GM23338 (cell line): ENCODE measurements around the gene CYSRT1. TPM values are rescaled to one million over a fixed set of nuclear protein-coding genes. Genes with fewer than 3 reads are reported as not detected.

Source experiments
- ATAC-seq: fragments of 200-7000 bp; cut with Tn5 transposase; 3 replicates; pipeline ENCODE4 v1.9.1; 2020
- DNase-seq: peaks from one replicate; pipeline ENCODE4 v3.0.0-alpha.2; 2015; ENCODE audit warnings: low spot score
- H2AFZ ChIP-seq: fragments of 200-600 bp; sonication (generic); 2 replicates; pipeline ENCODE4 v1.8.0; 2016; ENCODE audit warnings: antibody characterized with exemption, mild to moderate bottlenecking, moderate library complexity
- H3F3A ChIP-seq: fragments of 200-600 bp; sonication (generic); replicated peaks from 2 replicates; pipeline ENCODE4 v1.8.0; 2017; ENCODE audit warnings: antibody characterized with exemption, mixed run types, low read depth
- H3K27ac ChIP-seq: fragments of 200-600 bp; sonication (generic); 2 replicates; pipeline ENCODE4 v1.6.1; 2016; ENCODE audit warnings: low read depth
- H3K27me3 ChIP-seq: fragments of 200-600 bp; sonication (generic); 2 replicates; pipeline ENCODE4 v1.8.0; 2016; ENCODE audit warnings: mild to moderate bottlenecking, mixed run types, moderate library complexity; ENCODE audit not compliant: insufficient read depth
- H3K36me3 ChIP-seq: fragments of 200-600 bp; sonication (generic); 2 replicates; pipeline ENCODE4 v1.8.0; 2016; ENCODE audit warnings: mild to moderate bottlenecking; ENCODE audit not compliant: insufficient read depth
- H3K4me1 ChIP-seq: fragments of 200-600 bp; sonication (generic); 2 replicates; pipeline ENCODE4 v1.8.0; 2016; ENCODE audit warnings: mild to moderate bottlenecking, moderate library complexity; ENCODE audit not compliant: insufficient read depth
- H3K4me2 ChIP-seq: fragments of 200-600 bp; sonication (generic); 2 replicates; pipeline ENCODE4 v1.7.1; 2017; ENCODE audit warnings: mixed run types
- H3K4me3 ChIP-seq: fragments of 200-600 bp; sonication (generic); 2 replicates; pipeline ENCODE4 v1.6.1; 2016; ENCODE audit warnings: mixed run types
- H3K79me2 ChIP-seq: fragments of 200-600 bp; sonication (generic); replicated peaks from 2 replicates; pipeline ENCODE4 v1.8.0; 2017; ENCODE audit warnings: mild to moderate bottlenecking; ENCODE audit not compliant: insufficient read depth
- H3K9me2 ChIP-seq: fragments of 200-600 bp; sonication (generic); 2 replicates; pipeline ENCODE4 v1.8.0; 2017; ENCODE audit not compliant: insufficient read depth
- H4K20me1 ChIP-seq: fragments of 200-600 bp; sonication (generic); replicated peaks from 2 replicates; pipeline ENCODE4 v1.8.0; 2017; ENCODE audit warnings: mild to moderate bottlenecking; ENCODE audit not compliant: insufficient read depth
- H3K27ac Mint-ChIP-seq: 2 replicates; pipeline ENCODE4 v1.8.0; 2020; ENCODE audit warnings: inconsistent platforms, mild to moderate bottlenecking, moderate library complexity, mixed read lengths
- H3K27me3 Mint-ChIP-seq: 3 replicates; pipeline ENCODE4 v1.8.0; 2022; ENCODE audit warnings: low read depth, mild to moderate bottlenecking, moderate library complexity, mixed read lengths, inconsistent platforms; ENCODE audit not compliant: insufficient read depth, poor library complexity
- H3K36me3 Mint-ChIP-seq: 3 replicates; pipeline ENCODE4 v1.8.0; 2021; ENCODE audit warnings: low read depth, mild to moderate bottlenecking, inconsistent platforms, moderate library complexity, mixed read lengths
- H3K4me1 Mint-ChIP-seq: 3 replicates; pipeline ENCODE4 v1.8.0; 2020; ENCODE audit warnings: mild to moderate bottlenecking, inconsistent platforms, mixed read lengths
- H3K4me3 Mint-ChIP-seq: 3 replicates; pipeline ENCODE4 v1.8.0; 2021; ENCODE audit warnings: moderate library complexity, mild to moderate bottlenecking, inconsistent platforms, mixed read lengths
- H3K9me3 Mint-ChIP-seq: 3 replicates; pipeline ENCODE4 v1.8.0; 2020; ENCODE audit warnings: moderate library complexity, mild to moderate bottlenecking, inconsistent platforms, mixed read lengths
- CREB1 ChIP-seq: fragments of 250-450 bp; sonication (Bioruptor Pico); IDR thresholded peaks from 2 replicates; pipeline ENCODE4 v1.5.0; 2020; ENCODE audit warnings: low read depth, mild to moderate bottlenecking, moderate library complexity
- CTCF ChIP-seq, 2 experiments: fragments of 200-600 bp in 1 of 2; sonication (generic) in 1 of 2; conservative IDR thresholded peaks; 2 replicates each; pipeline versions ENCODE4 v1.5.1 to v1.6.1; 2016 to 2017; ENCODE audit warnings: antibody characterized with exemption in 2 of 2, low read depth in 2 of 2, mild to moderate bottlenecking in 2 of 2, moderate library complexity in 1 of 2
- ETS1 ChIP-seq: IDR thresholded peaks from 2 replicates; pipeline ENCODE4 v1.6.1; 2016; ENCODE audit warnings: antibody characterized with exemption
- EZH2 ChIP-seq: fragments of 200-600 bp; sonication (generic); IDR thresholded peaks from one replicate; pipeline ENCODE4 v1.8.0; 2017; ENCODE audit warnings: antibody characterized with exemption, mild to moderate bottlenecking, low read depth; ENCODE audit not compliant: unreplicated experiment
- EZH2phosphoT487 ChIP-seq: fragments of 200-600 bp; sonication (generic); IDR thresholded peaks from one replicate; pipeline ENCODE4 v1.8.1; 2018; ENCODE audit warnings: antibody characterized with exemption; ENCODE audit not compliant: unreplicated experiment
- JUNB ChIP-seq: IDR thresholded peaks from one replicate; pipeline ENCODE4 v1.6.1; 2016; ENCODE audit warnings: antibody characterized with exemption; ENCODE audit not compliant: unreplicated experiment
- NANOG ChIP-seq: IDR thresholded peaks from 2 replicates; pipeline ENCODE4 v1.6.1; 2016; ENCODE audit warnings: antibody characterized with exemption, borderline replicate concordance
- POLR2AphosphoS5 ChIP-seq: IDR thresholded peaks from 2 replicates; pipeline ENCODE4 v1.6.1; 2016; ENCODE audit warnings: antibody characterized with exemption, low read depth
- REST ChIP-seq: IDR thresholded peaks from one replicate; pipeline ENCODE4 v1.6.1; 2018; ENCODE audit warnings: antibody characterized with exemption; ENCODE audit not compliant: unreplicated experiment
- STAT1 ChIP-seq: IDR thresholded peaks from one replicate; pipeline ENCODE4 v1.6.1; 2016; ENCODE audit warnings: antibody characterized with exemption; ENCODE audit not compliant: unreplicated experiment
- ZNF114 ChIP-seq: fragments of 250-450 bp; sonication (Bioruptor Pico); IDR thresholded peaks from 2 replicates; pipeline ENCODE4 v1.5.0; 2020; ENCODE audit warnings: mild to moderate bottlenecking, moderate library complexity
- ZNF331 ChIP-seq: fragments of 250-450 bp; sonication (Bioruptor Pico); IDR thresholded peaks from 2 replicates; pipeline ENCODE4 v1.5.0; 2020; ENCODE audit warnings: low read depth, mild to moderate bottlenecking, moderate library complexity
- ZNF462 ChIP-seq: fragments of 250-450 bp; sonication (Bioruptor Pico); IDR thresholded peaks from 2 replicates; pipeline ENCODE4 v1.5.0; 2020; ENCODE audit warnings: mild to moderate bottlenecking, moderate library complexity
- polyA plus RNA-seq: library from polyadenylated mRNA; unstranded; fragments of >200 nt; fragmentation: Nextera tagmentation; extraction: Ambion mirVana; gene quantifications from 2 replicates; pipeline ENCODE4 v1.2.1, GENCODE V29; 2016
- total RNA-seq: library from RNA; depleted of rRNA; stranded (reverse); fragments of >200 nt; shearing (Covaris generic); gene quantifications from 2 replicates; pipeline ENCODE4 v1.2.3, GENCODE V29; 2014

The CYSRT1 gene
- total and polyA plus RNA-seq, 2 experiments from 2014 or later: 2.0 to 3.2 TPM

GRCh38 chr9:137187386-137187785 is 37.6 kb upstream of the CYSRT1 start:
- TF ChIP-seq POLR2AphosphoS5 (no peak), ZNF462 (CRISPR knock-in tag) (no peak), REST (no peak), CREB1 (no peak), ZNF114 (no peak), JUNB (no peak), STAT1 (no peak), ZNF331 (CRISPR knock-in tag) (no peak), EZH2phosphoT487 (no peak), EZH2 (no peak), ETS1 (no peak), CTCF (conservative IDR thresholded peaks at IDR 0.05; ENCODE audit: low read depth in 2 of 2) (no peak), NANOG (no peak)
- peaks cover 13% of the 10 kb centered on the region for H3K4me1 ChIP-seq
- DNase-seq (no peak), ATAC-seq (no peak)
- no peaks in the 10 kb centered on the region for H3K9me2 ChIP-seq
- H3K27ac Mint-ChIP-seq: 0 out of 2 replicates have a peak overlapping the region, but pooled peaks have one; percentile 84
- peaks cover 25% of the 10 kb centered on the region for H3K79me2 ChIP-seq
- H3K27ac ChIP-seq: no peak overlapping the region
- peak overlapping the region; percentile 94 for H3K4me3 ChIP-seq
- peaks cover 13% of the 10 kb centered on the region for H3K27me3 Mint-ChIP-seq
- H3K36me3 ChIP-seq: no peaks in the 10 kb centered on the region
- peak overlapping the region; percentile 93 for H3K4me2 ChIP-seq
- H3K4me3 Mint-ChIP-seq: peak overlapping the region; percentile 91
- no peak overlapping the region for H2AFZ ChIP-seq
- peaks cover 9% of the 10 kb centered on the region for H3K4me1 Mint-ChIP-seq
- H3K27me3 ChIP-seq: no peaks in the 10 kb centered on the region
- 0 out of 2 replicates have a peak, but pooled peaks cover 5% of the 10 kb centered on the region for H4K20me1 ChIP-seq
- H3K9me3 Mint-ChIP-seq: no peaks in the 10 kb centered on the region
- peaks cover 21% of the 10 kb centered on the region for H3K36me3 Mint-ChIP-seq
- 0 out of 2 replicates have a peak, but pooled peaks cover 4% of the 10 kb centered on the region for H3F3A ChIP-seq
